ENCODE data around the gene GSTCD. TPM values are rescaled to one million over a fixed set of nuclear protein-coding genes. Genes with fewer than 3 reads are reported as not detected.

The GSTCD gene
- total and polyA plus RNA-seq, 2 donors (not counting 1 experiment from before 2014, with no cell fraction given), result 5.0 to 13.2 TPM

GRCh38 chr4:105755375-105755774, 46.8 kb downstream of the GSTCD start:
- no peak for DNase-seq
- no peaks in the 10 kb centered on the region for H3K9me3 ChIP-seq (ENCODE audit: control extremely low read depth in 1 of 3, control insufficient read depth in 2 of 3, insufficient read depth in 1 of 3, low read length in 2 of 3)
- H3K4me1 ChIP-seq (ENCODE audit: control insufficient read depth in 2 of 2, insufficient read depth in 2 of 2, low read length in 2 of 2), result no peaks in the 10 kb centered on the region
- no peak overlapping the region for H3K27ac ChIP-seq (ENCODE audit: low read length in 2 of 2)
- no peaks in the 10 kb centered on the region for H3K4me1 Mint-ChIP-seq
- POLR2A ChIA-PET, result no interaction called here
- intact Hi-C loops (cut with micrococcal nuclease), result no loop called here
- no peaks in the 10 kb centered on the region for H3K79me2 ChIP-seq (ENCODE audit: control insufficient read depth, insufficient read depth, low read length)
- no peaks in the 10 kb centered on the region for H3K36me3 ChIP-seq (replicated peaks in 1 of 2; ENCODE audit: control extremely low read depth in 1 of 2, control insufficient read depth in 1 of 2, extremely low read depth in 1 of 2, insufficient read depth in 2 of 2, low read length in 1 of 2)
- no peaks in the 10 kb centered on the region for H4K20me1 ChIP-seq (ENCODE audit: control insufficient read depth, insufficient read depth, low read length, poor library complexity, severe bottlenecking)
- H3K4me3 Mint-ChIP-seq, result no peak overlapping the region
- ATAC-seq (ENCODE audit: low read depth), result no peak
- no peak overlapping the region for H2AFZ ChIP-seq (ENCODE audit: insufficient read depth, low read depth, low read length, poor library complexity, severe bottlenecking)
- no peak overlapping the region for H3K9ac ChIP-seq (ENCODE audit: low read length)
- TF ChIP-seq EZH2 (IDR thresholded peaks at IDR 0.05; ENCODE audit: borderline replicate concordance, insufficient read depth, low read depth, low read length, poor library complexity, severe bottlenecking), result no peak
- TF ChIP-seq CTCF (IDR thresholded peaks at IDR 0.05), result no peak
- no peak overlapping the region for H3K4me2 ChIP-seq (replicated peaks; ENCODE audit: low read depth, low read length, poor library complexity, severe bottlenecking)
- CTCF ChIA-PET, result no interaction called here
- no peak overlapping the region for H3K27ac Mint-ChIP-seq
- H3K27me3 ChIP-seq (replicated peaks in 1 of 4; ENCODE audit: control extremely low read depth in 1 of 4, control insufficient read depth in 3 of 4, insufficient read depth in 4 of 4, low read length in 3 of 4), result no peaks in the 10 kb centered on the region
- H3K4me3 ChIP-seq (ENCODE audit: control extremely low read depth in 1 of 5, extremely low read depth in 1 of 5, insufficient read depth in 1 of 5, low read depth in 2 of 5, low read length in 4 of 5), result no peak overlapping the region
- no peaks in the 10 kb centered on the region for H3K27me3 Mint-ChIP-seq
- H3K9me3 Mint-ChIP-seq (ENCODE audit: insufficient read depth), result no peaks in the 10 kb centered on the region

GRCh38 chr4:105758958-105759357, 50.4 kb downstream of the GSTCD start:
- H3K4me2 ChIP-seq (replicated peaks; ENCODE audit: low read depth, low read length, poor library complexity, severe bottlenecking), result no peak overlapping the region
- no peaks in the 10 kb centered on the region for H3K4me1 ChIP-seq (ENCODE audit: control insufficient read depth in 2 of 2, insufficient read depth in 2 of 2, low read length in 2 of 2)
- no peak for DNase-seq
- intact Hi-C loops (cut with micrococcal nuclease), result no loop called here
- WGBS (ENCODE audit: insufficient coverage), result no CpG with 5 or more reads among the region's 1 CpG
- H3K36me3 ChIP-seq (replicated peaks in 1 of 2; ENCODE audit: control extremely low read depth in 1 of 2, control insufficient read depth in 1 of 2, extremely low read depth in 1 of 2, insufficient read depth in 2 of 2, low read length in 1 of 2), result no peaks in the 10 kb centered on the region
- no peaks in the 10 kb centered on the region for H3K79me2 ChIP-seq (ENCODE audit: control insufficient read depth, insufficient read depth, low read length)
- no peaks in the 10 kb centered on the region for H3K9me3 ChIP-seq (ENCODE audit: control extremely low read depth in 1 of 3, control insufficient read depth in 2 of 3, insufficient read depth in 1 of 3, low read length in 2 of 3)
- no peak overlapping the region for H2AFZ ChIP-seq (ENCODE audit: insufficient read depth, low read depth, low read length, poor library complexity, severe bottlenecking)
- ChIA-PET POLR2A (no interaction called here), CTCF (no interaction called here)
- H3K27me3 ChIP-seq (replicated peaks in 1 of 4; ENCODE audit: control extremely low read depth in 1 of 4, control insufficient read depth in 3 of 4, insufficient read depth in 4 of 4, low read length in 3 of 4), result no peaks in the 10 kb centered on the region
- Mint-ChIP-seq H3K4me1 (no peaks in the 10 kb centered on the region), H3K9me3 (ENCODE audit: insufficient read depth) (no peaks in the 10 kb centered on the region), H3K4me3 (no peak overlapping the region), H3K27ac (no peak overlapping the region), H3K27me3 (no peaks in the 10 kb centered on the region)
- no peak overlapping the region for H3K9ac ChIP-seq (ENCODE audit: low read length)
- H4K20me1 ChIP-seq (ENCODE audit: control insufficient read depth, insufficient read depth, low read length, poor library complexity, severe bottlenecking), result no peaks in the 10 kb centered on the region
- no peak for TF ChIP-seq EZH2 (IDR thresholded peaks at IDR 0.05; ENCODE audit: borderline replicate concordance, insufficient read depth, low read depth, low read length, poor library complexity, severe bottlenecking)
- no peak for TF ChIP-seq CTCF (IDR thresholded peaks at IDR 0.05)
- no peak overlapping the region for H3K4me3 ChIP-seq (ENCODE audit: control extremely low read depth in 1 of 5, extremely low read depth in 1 of 5, insufficient read depth in 1 of 5, low read depth in 2 of 5, low read length in 4 of 5)
- H3K27ac ChIP-seq (ENCODE audit: low read length in 2 of 2), result no peak overlapping the region
- ATAC-seq (ENCODE audit: low read depth), result no peak

Data from B cell (primary cell).